GM23338 (cell line): Measurements from ENCODE around the gene GALNT3. TPM values are rescaled to one million over a fixed set of nuclear protein-coding genes. Genes with fewer than 3 reads are reported as not detected.

ENCODE experiments used
- ATAC-seq: fragments of 200-7000 bp; cut with Tn5 transposase; 3 replicates; pipeline ENCODE4 v1.9.1; 2020
- DNase-seq: peaks from one replicate; pipeline ENCODE4 v3.0.0-alpha.2; 2015; ENCODE audit warnings: low spot score
- H2AFZ ChIP-seq: fragments of 200-600 bp; sonication (generic); 2 replicates; pipeline ENCODE4 v1.8.0; 2016; ENCODE audit warnings: antibody characterized with exemption, mild to moderate bottlenecking, moderate library complexity
- H3F3A ChIP-seq: fragments of 200-600 bp; sonication (generic); replicated peaks from 2 replicates; pipeline ENCODE4 v1.8.0; 2017; ENCODE audit warnings: antibody characterized with exemption, mixed run types, low read depth
- H3K27ac ChIP-seq: fragments of 200-600 bp; sonication (generic); 2 replicates; pipeline ENCODE4 v1.6.1; 2016; ENCODE audit warnings: low read depth
- H3K27me3 ChIP-seq: fragments of 200-600 bp; sonication (generic); 2 replicates; pipeline ENCODE4 v1.8.0; 2016; ENCODE audit warnings: mild to moderate bottlenecking, mixed run types, moderate library complexity; ENCODE audit not compliant: insufficient read depth
- H3K36me3 ChIP-seq: fragments of 200-600 bp; sonication (generic); 2 replicates; pipeline ENCODE4 v1.8.0; 2016; ENCODE audit warnings: mild to moderate bottlenecking; ENCODE audit not compliant: insufficient read depth
- H3K4me1 ChIP-seq: fragments of 200-600 bp; sonication (generic); 2 replicates; pipeline ENCODE4 v1.8.0; 2016; ENCODE audit warnings: mild to moderate bottlenecking, moderate library complexity; ENCODE audit not compliant: insufficient read depth
- H3K4me2 ChIP-seq: fragments of 200-600 bp; sonication (generic); 2 replicates; pipeline ENCODE4 v1.7.1; 2017; ENCODE audit warnings: mixed run types
- H3K4me3 ChIP-seq: fragments of 200-600 bp; sonication (generic); 2 replicates; pipeline ENCODE4 v1.6.1; 2016; ENCODE audit warnings: mixed run types
- H3K79me2 ChIP-seq: fragments of 200-600 bp; sonication (generic); replicated peaks from 2 replicates; pipeline ENCODE4 v1.8.0; 2017; ENCODE audit warnings: mild to moderate bottlenecking; ENCODE audit not compliant: insufficient read depth
- H3K9me2 ChIP-seq: fragments of 200-600 bp; sonication (generic); 2 replicates; pipeline ENCODE4 v1.8.0; 2017; ENCODE audit not compliant: insufficient read depth
- H4K20me1 ChIP-seq: fragments of 200-600 bp; sonication (generic); replicated peaks from 2 replicates; pipeline ENCODE4 v1.8.0; 2017; ENCODE audit warnings: mild to moderate bottlenecking; ENCODE audit not compliant: insufficient read depth
- H3K27ac Mint-ChIP-seq: 2 replicates; pipeline ENCODE4 v1.8.0; 2020; ENCODE audit warnings: inconsistent platforms, mild to moderate bottlenecking, moderate library complexity, mixed read lengths
- H3K27me3 Mint-ChIP-seq: 3 replicates; pipeline ENCODE4 v1.8.0; 2022; ENCODE audit warnings: low read depth, mild to moderate bottlenecking, moderate library complexity, mixed read lengths, inconsistent platforms; ENCODE audit not compliant: insufficient read depth, poor library complexity
- H3K36me3 Mint-ChIP-seq: 3 replicates; pipeline ENCODE4 v1.8.0; 2021; ENCODE audit warnings: low read depth, mild to moderate bottlenecking, inconsistent platforms, moderate library complexity, mixed read lengths
- H3K4me1 Mint-ChIP-seq: 3 replicates; pipeline ENCODE4 v1.8.0; 2020; ENCODE audit warnings: mild to moderate bottlenecking, inconsistent platforms, mixed read lengths
- H3K4me3 Mint-ChIP-seq: 3 replicates; pipeline ENCODE4 v1.8.0; 2021; ENCODE audit warnings: moderate library complexity, mild to moderate bottlenecking, inconsistent platforms, mixed read lengths
- H3K9me3 Mint-ChIP-seq: 3 replicates; pipeline ENCODE4 v1.8.0; 2020; ENCODE audit warnings: moderate library complexity, mild to moderate bottlenecking, inconsistent platforms, mixed read lengths
- CREB1 ChIP-seq: fragments of 250-450 bp; sonication (Bioruptor Pico); IDR thresholded peaks from 2 replicates; pipeline ENCODE4 v1.5.0; 2020; ENCODE audit warnings: low read depth, mild to moderate bottlenecking, moderate library complexity
- ETS1 ChIP-seq: IDR thresholded peaks from 2 replicates; pipeline ENCODE4 v1.6.1; 2016; ENCODE audit warnings: antibody characterized with exemption
- EZH2 ChIP-seq: fragments of 200-600 bp; sonication (generic); IDR thresholded peaks from one replicate; pipeline ENCODE4 v1.8.0; 2017; ENCODE audit warnings: antibody characterized with exemption, mild to moderate bottlenecking, low read depth; ENCODE audit not compliant: unreplicated experiment
- EZH2phosphoT487 ChIP-seq: fragments of 200-600 bp; sonication (generic); IDR thresholded peaks from one replicate; pipeline ENCODE4 v1.8.1; 2018; ENCODE audit warnings: antibody characterized with exemption; ENCODE audit not compliant: unreplicated experiment
- JUNB ChIP-seq: IDR thresholded peaks from one replicate; pipeline ENCODE4 v1.6.1; 2016; ENCODE audit warnings: antibody characterized with exemption; ENCODE audit not compliant: unreplicated experiment
- NANOG ChIP-seq: IDR thresholded peaks from 2 replicates; pipeline ENCODE4 v1.6.1; 2016; ENCODE audit warnings: antibody characterized with exemption, borderline replicate concordance
- POLR2AphosphoS5 ChIP-seq: IDR thresholded peaks from 2 replicates; pipeline ENCODE4 v1.6.1; 2016; ENCODE audit warnings: antibody characterized with exemption, low read depth
- STAT1 ChIP-seq: IDR thresholded peaks from one replicate; pipeline ENCODE4 v1.6.1; 2016; ENCODE audit warnings: antibody characterized with exemption; ENCODE audit not compliant: unreplicated experiment
- ZNF114 ChIP-seq: fragments of 250-450 bp; sonication (Bioruptor Pico); IDR thresholded peaks from 2 replicates; pipeline ENCODE4 v1.5.0; 2020; ENCODE audit warnings: mild to moderate bottlenecking, moderate library complexity
- ZNF331 ChIP-seq: fragments of 250-450 bp; sonication (Bioruptor Pico); IDR thresholded peaks from 2 replicates; pipeline ENCODE4 v1.5.0; 2020; ENCODE audit warnings: low read depth, mild to moderate bottlenecking, moderate library complexity
- ZNF462 ChIP-seq: fragments of 250-450 bp; sonication (Bioruptor Pico); IDR thresholded peaks from 2 replicates; pipeline ENCODE4 v1.5.0; 2020; ENCODE audit warnings: mild to moderate bottlenecking, moderate library complexity
- polyA plus RNA-seq: library from polyadenylated mRNA; unstranded; fragments of >200 nt; fragmentation: Nextera tagmentation; extraction: Ambion mirVana; gene quantifications from 2 replicates; pipeline ENCODE4 v1.2.1, GENCODE V29; 2016
- total RNA-seq: library from RNA; depleted of rRNA; stranded (reverse); fragments of >200 nt; shearing (Covaris generic); gene quantifications from 2 replicates; pipeline ENCODE4 v1.2.3, GENCODE V29; 2014
- TF ChIP-seq, protein P1 (sequence below): IDR thresholded peaks from one replicate; pipeline ENCODE4 v1.6.1; 2018; ENCODE audit warnings: antibody characterized with exemption; ENCODE audit not compliant: unreplicated experiment
- TF ChIP-seq, protein P2 (sequence below), 2 experiments: fragments of 200-600 bp in 1 of 2; sonication (generic) in 1 of 2; conservative IDR thresholded peaks; 2 replicates each; pipeline versions ENCODE4 v1.5.1 to v1.6.1; 2016 to 2017; ENCODE audit warnings: antibody characterized with exemption in 2 of 2, low read depth in 2 of 2, mild to moderate bottlenecking in 2 of 2, moderate library complexity in 1 of 2

Gene GALNT3
- total and polyA plus RNA-seq, 2 experiments from 2014 or later = 16.8 to 17.1 TPM

GRCh38 chr2:165698444-165698884 is 95.6 kb downstream of the GALNT3 start:
- Histone ChIP-seq H3K79me2 (no peaks in the 10 kb centered on the region), H2AFZ (no peak overlapping the region), H4K20me1 (no peaks in the 10 kb centered on the region), H3K9me2 (peaks cover 18% of the 10 kb centered on the region), H3K36me3 (no peaks in the 10 kb centered on the region), H3K27ac (peak overlapping the region; percentile 79), H3K4me1 (peaks cover 42% of the 10 kb centered on the region), H3K4me2 (0 out of 2 replicates have a peak overlapping the region, but pooled peaks have one; percentile 31), H3F3A (no peaks in the 10 kb centered on the region), H3K4me3 (no peak overlapping the region), H3K27me3 (no peaks in the 10 kb centered on the region)
- H3K4me1 Mint-ChIP-seq = peaks cover 38% of the 10 kb centered on the region
- peaks cover 5% of the 10 kb centered on the region for H3K27me3 Mint-ChIP-seq
- no peak overlapping the region for H3K4me3 Mint-ChIP-seq
- H3K27ac Mint-ChIP-seq = peak overlapping the region; percentile 94
- TF ChIP-seq, protein P1, sequence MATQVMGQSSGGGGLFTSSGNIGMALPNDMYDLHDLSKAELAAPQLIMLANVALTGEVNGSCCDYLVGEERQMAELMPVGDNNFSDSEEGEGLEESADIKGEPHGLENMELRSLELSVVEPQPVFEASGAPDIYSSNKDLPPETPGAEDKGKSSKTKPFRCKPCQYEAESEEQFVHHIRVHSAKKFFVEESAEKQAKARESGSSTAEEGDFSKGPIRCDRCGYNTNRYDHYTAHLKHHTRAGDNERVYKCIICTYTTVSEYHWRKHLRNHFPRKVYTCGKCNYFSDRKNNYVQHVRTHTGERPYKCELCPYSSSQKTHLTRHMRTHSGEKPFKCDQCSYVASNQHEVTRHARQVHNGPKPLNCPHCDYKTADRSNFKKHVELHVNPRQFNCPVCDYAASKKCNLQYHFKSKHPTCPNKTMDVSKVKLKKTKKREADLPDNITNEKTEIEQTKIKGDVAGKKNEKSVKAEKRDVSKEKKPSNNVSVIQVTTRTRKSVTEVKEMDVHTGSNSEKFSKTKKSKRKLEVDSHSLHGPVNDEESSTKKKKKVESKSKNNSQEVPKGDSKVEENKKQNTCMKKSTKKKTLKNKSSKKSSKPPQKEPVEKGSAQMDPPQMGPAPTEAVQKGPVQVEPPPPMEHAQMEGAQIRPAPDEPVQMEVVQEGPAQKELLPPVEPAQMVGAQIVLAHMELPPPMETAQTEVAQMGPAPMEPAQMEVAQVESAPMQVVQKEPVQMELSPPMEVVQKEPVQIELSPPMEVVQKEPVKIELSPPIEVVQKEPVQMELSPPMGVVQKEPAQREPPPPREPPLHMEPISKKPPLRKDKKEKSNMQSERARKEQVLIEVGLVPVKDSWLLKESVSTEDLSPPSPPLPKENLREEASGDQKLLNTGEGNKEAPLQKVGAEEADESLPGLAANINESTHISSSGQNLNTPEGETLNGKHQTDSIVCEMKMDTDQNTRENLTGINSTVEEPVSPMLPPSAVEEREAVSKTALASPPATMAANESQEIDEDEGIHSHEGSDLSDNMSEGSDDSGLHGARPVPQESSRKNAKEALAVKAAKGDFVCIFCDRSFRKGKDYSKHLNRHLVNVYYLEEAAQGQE = no peak
- TF ChIP-seq NANOG (peak; percentile 71), JUNB (no peak), ZNF331 (CRISPR knock-in tag) (no peak), ZNF114 (CRISPR knock-in tag) (no peak), POLR2AphosphoS5 (no peak), EZH2 (no peak), ZNF462 (no peak), CREB1 (CRISPR knock-in tag) (no peak), EZH2phosphoT487 (no peak), ETS1 (no peak), STAT1 (no peak)
- TF ChIP-seq, protein P2, sequence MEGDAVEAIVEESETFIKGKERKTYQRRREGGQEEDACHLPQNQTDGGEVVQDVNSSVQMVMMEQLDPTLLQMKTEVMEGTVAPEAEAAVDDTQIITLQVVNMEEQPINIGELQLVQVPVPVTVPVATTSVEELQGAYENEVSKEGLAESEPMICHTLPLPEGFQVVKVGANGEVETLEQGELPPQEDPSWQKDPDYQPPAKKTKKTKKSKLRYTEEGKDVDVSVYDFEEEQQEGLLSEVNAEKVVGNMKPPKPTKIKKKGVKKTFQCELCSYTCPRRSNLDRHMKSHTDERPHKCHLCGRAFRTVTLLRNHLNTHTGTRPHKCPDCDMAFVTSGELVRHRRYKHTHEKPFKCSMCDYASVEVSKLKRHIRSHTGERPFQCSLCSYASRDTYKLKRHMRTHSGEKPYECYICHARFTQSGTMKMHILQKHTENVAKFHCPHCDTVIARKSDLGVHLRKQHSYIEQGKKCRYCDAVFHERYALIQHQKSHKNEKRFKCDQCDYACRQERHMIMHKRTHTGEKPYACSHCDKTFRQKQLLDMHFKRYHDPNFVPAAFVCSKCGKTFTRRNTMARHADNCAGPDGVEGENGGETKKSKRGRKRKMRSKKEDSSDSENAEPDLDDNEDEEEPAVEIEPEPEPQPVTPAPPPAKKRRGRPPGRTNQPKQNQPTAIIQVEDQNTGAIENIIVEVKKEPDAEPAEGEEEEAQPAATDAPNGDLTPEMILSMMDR (conservative IDR thresholded peaks at IDR 0.05; ENCODE audit: low read depth in 2 of 2) = peak; percentile 57 to 77
- DNase-seq = peak; percentile 84
- no peaks in the 10 kb centered on the region for H3K36me3 Mint-ChIP-seq
- ATAC-seq = peak; percentile 91
- no peaks in the 10 kb centered on the region for H3K9me3 Mint-ChIP-seq
